ENCODE results near the gene NIT2. TPM values are rescaled to one million over a fixed set of nuclear protein-coding genes. Genes with fewer than 3 reads are reported as not detected.

NIT2 gene
- total and polyA plus RNA-seq, 2 experiments from 2014 or later: 35.6 to 84.0 TPM

DNA sequence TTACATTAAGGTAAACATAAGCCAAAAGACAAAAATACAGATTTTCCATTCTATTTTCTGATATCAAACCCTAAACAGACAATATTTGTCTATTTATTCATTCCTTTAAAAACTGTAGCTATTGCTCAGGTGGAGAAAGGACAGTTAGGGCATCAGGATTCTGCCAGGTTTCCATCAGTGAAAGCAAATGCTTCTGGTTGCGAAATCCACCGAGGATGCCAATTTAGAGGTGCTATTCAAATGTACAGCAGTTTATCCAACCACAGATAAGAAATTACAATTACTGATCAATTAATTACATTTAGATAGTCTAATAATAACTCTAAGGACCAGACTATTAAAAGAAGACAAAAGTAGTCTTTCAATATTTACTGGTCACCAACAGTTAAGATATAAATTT, 62.4 kb downstream of the NIT2 start:
- whole genome bisulfite sequencing, 2 experiments (ENCODE audit: low coverage in 1 of 2, low lambda C conversion rate in 2 of 2, missing lambda C conversion rate in 2 of 2): 86 to 93% methylated on average over 2 of the region's 2 CpGs
- DNase-seq: peak; percentile 11
- TF ChIP-seq EZH2 (IDR thresholded peaks at IDR 0.05; ENCODE audit: insufficient read depth, poor library complexity, severe bottlenecking) (no peak), EZH2phosphoT487 (IDR thresholded peaks at IDR 0.05; ENCODE audit: insufficient read depth, low read depth) (no peak)
- Histone ChIP-seq H3K9ac (no peak overlapping the region), H3K27me3 (replicated peaks; ENCODE audit: insufficient read depth) (no peaks in the 10 kb centered on the region), H3K4me3 (no peak overlapping the region), H3K9me3 (ENCODE audit: low read depth) (no peaks in the 10 kb centered on the region), H3K4me2 (ENCODE audit: unreplicated experiment) (no peak overlapping the region), H3K79me2 (ENCODE audit: insufficient read depth) (peaks cover 91% of the 10 kb centered on the region), H3F3A (ENCODE audit: insufficient read depth) (peaks cover 8% of the 10 kb centered on the region; the same call in 1 of the 2 replicates), H3K4me1 (ENCODE audit: insufficient read depth) (peaks cover 15% of the 10 kb centered on the region), H3K27ac (no peak overlapping the region), H3K36me3 (ENCODE audit: low read depth) (no peaks in the 10 kb centered on the region), H2AFZ (no peak overlapping the region), H4K20me1 (ENCODE audit: insufficient read depth) (no peaks in the 10 kb centered on the region), H3K9me2 (ENCODE audit: insufficient read depth) (no peaks in the 10 kb centered on the region)
- in situ Hi-C loops (cut with MboI): no loop called here

DNA sequence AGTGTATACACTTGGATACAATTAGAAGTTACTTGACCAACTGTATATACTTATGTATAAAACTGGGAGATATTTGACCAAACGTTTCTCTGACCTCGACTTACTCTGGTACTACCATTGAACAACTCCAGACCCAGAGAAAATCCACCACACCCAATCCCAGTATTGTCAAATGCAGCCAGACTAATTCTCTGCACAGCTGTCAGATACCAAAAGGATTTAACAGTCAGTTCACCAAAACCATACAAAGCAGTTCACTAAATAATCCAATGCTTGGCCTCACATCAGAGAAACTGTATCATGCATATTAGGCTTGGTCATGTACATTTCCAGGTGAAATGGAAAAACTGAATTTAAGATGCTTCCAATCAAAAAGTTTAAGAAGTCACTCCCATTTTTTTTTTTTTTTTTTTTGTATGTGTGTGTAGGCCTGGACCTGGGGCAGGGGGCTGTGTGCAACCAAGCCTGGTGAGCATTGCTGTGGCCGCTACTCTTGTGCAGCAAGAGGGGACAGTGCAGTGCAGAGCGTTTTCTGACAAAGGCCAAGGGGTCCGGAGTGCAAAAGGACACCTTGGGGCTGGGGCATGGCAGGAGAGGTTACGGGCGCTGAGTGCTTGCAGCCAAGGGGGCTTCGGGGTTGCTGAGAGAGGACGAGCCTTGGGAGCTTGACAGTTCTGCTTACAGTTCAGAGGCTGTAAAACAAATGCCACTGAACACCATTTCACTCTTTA, 64.9 kb downstream of the NIT2 start:
- WGBS, 2 experiments (ENCODE audit: low coverage in 1 of 2, low lambda C conversion rate in 2 of 2, missing lambda C conversion rate in 2 of 2): 32 to 40% methylated on average over 9 of the region's 9 CpGs
- peaks cover 37% of the 10 kb centered on the region for H3K4me1 ChIP-seq (ENCODE audit: insufficient read depth)
- H3K27ac ChIP-seq: peak overlapping the region; percentile 99
- H4K20me1 ChIP-seq (ENCODE audit: insufficient read depth): no peaks in the 10 kb centered on the region
- peak overlapping the region; percentile 93 for H3K4me3 ChIP-seq
- H3K9me2 ChIP-seq (ENCODE audit: insufficient read depth): no peaks in the 10 kb centered on the region
- H3K9ac ChIP-seq: peak overlapping the region; percentile 98
- H3K79me2 ChIP-seq (ENCODE audit: insufficient read depth): peaks cover 91% of the 10 kb centered on the region
- H3K36me3 ChIP-seq (ENCODE audit: low read depth): no peaks in the 10 kb centered on the region
- H3F3A ChIP-seq (ENCODE audit: insufficient read depth): peaks cover 10% of the 10 kb centered on the region; the same call in 1 of the 2 replicates
- no peak overlapping the region for H2AFZ ChIP-seq
- H3K4me2 ChIP-seq (ENCODE audit: unreplicated experiment): peak overlapping the region; percentile 100
- peak; percentile 9 for DNase-seq
- no peaks in the 10 kb centered on the region for H3K27me3 ChIP-seq (replicated peaks; ENCODE audit: insufficient read depth)
- in situ Hi-C loops (cut with MboI): no loop called here
- TF ChIP-seq EZH2phosphoT487 (IDR thresholded peaks at IDR 0.05; ENCODE audit: insufficient read depth, low read depth) (no peak), EZH2 (IDR thresholded peaks at IDR 0.05; ENCODE audit: insufficient read depth, poor library complexity, severe bottlenecking) (no peak)
- no peaks in the 10 kb centered on the region for H3K9me3 ChIP-seq (ENCODE audit: low read depth)

DNA sequence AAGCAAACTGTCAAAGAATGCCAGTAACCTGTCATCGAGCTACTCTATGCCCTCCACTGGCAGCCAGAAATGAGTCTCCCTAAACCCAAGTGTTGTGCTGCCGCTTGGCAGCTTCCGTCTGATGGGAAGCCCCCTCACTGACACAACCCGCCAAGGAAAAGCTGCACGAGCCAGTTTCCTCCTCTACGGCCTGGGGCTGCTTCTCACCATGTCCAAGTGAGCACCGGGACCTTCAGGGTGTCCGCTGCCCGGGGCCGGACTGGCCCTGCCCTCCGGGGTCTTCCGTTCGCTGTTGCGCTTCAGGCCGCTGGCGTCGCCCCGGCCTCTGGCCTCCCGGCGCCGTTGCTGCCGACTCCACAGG, 65.8 kb downstream of the NIT2 start:
- WGBS, 2 experiments (ENCODE audit: low coverage in 1 of 2, low lambda C conversion rate in 2 of 2, missing lambda C conversion rate in 2 of 2): 1% methylated on average over 11 to 21 of the region's 22 CpGs
- in situ Hi-C loops (cut with MboI): no loop called here
- H3K27me3 ChIP-seq (replicated peaks; ENCODE audit: insufficient read depth): no peaks in the 10 kb centered on the region
- H3K9me3 ChIP-seq (ENCODE audit: low read depth): no peaks in the 10 kb centered on the region
- H3K4me2 ChIP-seq (ENCODE audit: unreplicated experiment): peak overlapping the region; percentile 100
- peak overlapping the region; percentile 93 for H3K4me3 ChIP-seq
- H3F3A ChIP-seq (ENCODE audit: insufficient read depth): peaks cover 10% of the 10 kb centered on the region; the same call in 1 of the 2 replicates
- DNase-seq: peak; percentile 59
- peak overlapping the region; percentile 86 for H2AFZ ChIP-seq
- H4K20me1 ChIP-seq (ENCODE audit: insufficient read depth): no peaks in the 10 kb centered on the region
- H3K9ac ChIP-seq: peak overlapping the region; percentile 98
- H3K27ac ChIP-seq: peak overlapping the region; percentile 99
- no peaks in the 10 kb centered on the region for H3K36me3 ChIP-seq (ENCODE audit: low read depth)
- peaks cover 90% of the 10 kb centered on the region for H3K79me2 ChIP-seq (ENCODE audit: insufficient read depth)
- no peak for TF ChIP-seq EZH2phosphoT487 (IDR thresholded peaks at IDR 0.05; ENCODE audit: insufficient read depth, low read depth)
- TF ChIP-seq EZH2 (IDR thresholded peaks at IDR 0.05; ENCODE audit: insufficient read depth, poor library complexity, severe bottlenecking): no peak
- H3K9me2 ChIP-seq (ENCODE audit: insufficient read depth): no peaks in the 10 kb centered on the region
- peaks cover 37% of the 10 kb centered on the region for H3K4me1 ChIP-seq (ENCODE audit: insufficient read depth)

DNA sequence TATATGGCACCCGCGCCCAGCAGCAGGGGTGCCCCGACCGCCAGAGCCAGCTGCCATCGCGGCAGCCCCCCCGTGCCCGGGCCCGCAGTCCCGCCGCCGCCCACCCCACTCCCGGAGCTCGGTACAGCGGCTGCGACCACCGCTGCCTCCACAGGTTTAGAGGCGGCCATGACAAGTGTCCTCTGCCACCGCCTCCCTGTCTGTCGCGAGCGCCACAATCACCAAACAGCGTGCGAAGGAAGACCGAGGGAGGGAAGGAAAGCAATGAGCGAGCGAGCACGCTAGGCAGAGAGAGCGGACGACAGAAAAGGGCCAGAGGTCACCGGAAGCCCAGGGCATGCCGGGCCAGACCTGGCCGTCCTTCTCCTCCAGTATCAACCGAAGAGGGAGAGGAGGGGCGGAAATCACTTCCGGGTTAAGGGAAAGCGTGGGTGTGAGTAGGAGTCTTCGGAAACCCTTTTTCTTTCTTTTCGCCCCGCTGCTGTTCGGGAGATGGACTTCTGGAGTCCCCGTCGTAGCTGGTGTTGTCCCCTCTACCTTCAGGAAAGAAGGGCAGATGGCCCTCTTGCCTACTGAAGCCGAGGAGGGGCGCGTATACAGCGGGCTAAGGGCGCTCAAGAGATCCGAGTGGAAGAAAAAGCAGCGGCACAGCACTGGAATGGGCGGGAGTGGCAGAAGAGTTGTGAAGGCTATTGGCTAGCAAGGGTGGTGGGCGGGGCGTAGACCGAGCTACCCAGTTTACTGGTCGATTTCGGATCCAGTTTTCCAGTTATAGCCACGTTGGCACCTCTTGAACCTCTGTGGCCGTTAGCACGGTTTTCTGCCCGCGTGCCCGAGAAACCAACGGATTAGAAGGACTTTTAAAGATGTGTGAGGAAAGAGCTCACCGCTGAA, 66.5 kb downstream of the NIT2 start, which contains the start of the genes LNP1 and TOMM70:
TSS of gene LNP1 (plus strand) at position 760 of the 894 bp plus-strand sequence. CDS start 28,191 bp downstream, outside the sequence.
TSS of gene TOMM70 (minus strand) at position 310 of the 894 bp plus-strand sequence. CDS start at position 170, 140 bp downstream.
- H3K27me3 ChIP-seq (replicated peaks; ENCODE audit: insufficient read depth): no peaks in the 10 kb centered on the region
- H3K9ac ChIP-seq: peak within 1 kb of the TSS; percentile 98
- in situ Hi-C loops (cut with MboI): no loop called here
- H3K9me3 ChIP-seq (ENCODE audit: low read depth): no peaks in the 10 kb centered on the region
- no peaks in the 10 kb centered on the region for H3K36me3 ChIP-seq (ENCODE audit: low read depth)
- H4K20me1 ChIP-seq (ENCODE audit: insufficient read depth): no peaks in the 10 kb centered on the region
- peaks cover 37% of the 10 kb centered on the region for H3K4me1 ChIP-seq (ENCODE audit: insufficient read depth)
- peak within 1 kb of the TSS; percentile 99 for H3K27ac ChIP-seq
- H3K4me3 ChIP-seq: peak within 1 kb of the TSS; percentile 93
- 1% methylated on average over 50 to 64 of the region's 64 CpGs for WGBS, 2 experiments (ENCODE audit: low coverage in 1 of 2, low lambda C conversion rate in 2 of 2, missing lambda C conversion rate in 2 of 2)
- peaks cover 10% of the 10 kb centered on the region; the same call in 1 of the 2 replicates for H3F3A ChIP-seq (ENCODE audit: insufficient read depth)
- peak; percentile 99 for DNase-seq
- H3K4me2 ChIP-seq (ENCODE audit: unreplicated experiment): peak within 1 kb of the TSS; percentile 100
- peaks cover 84% of the 10 kb centered on the region for H3K79me2 ChIP-seq (ENCODE audit: insufficient read depth)
- H2AFZ ChIP-seq: peak within 1 kb of the TSS; percentile 86
- no peaks in the 10 kb centered on the region for H3K9me2 ChIP-seq (ENCODE audit: insufficient read depth)
- TF ChIP-seq EZH2 (IDR thresholded peaks at IDR 0.05; ENCODE audit: insufficient read depth, poor library complexity, severe bottlenecking) (no peak), EZH2phosphoT487 (IDR thresholded peaks at IDR 0.05; ENCODE audit: insufficient read depth, low read depth) (no peak)
